Uterus (tissue), 4 donors: ENCODE measurements around the gene APC. TPM values are rescaled to one million over a fixed set of nuclear protein-coding genes. Genes with fewer than 3 reads are reported as not detected.

Experiments
- DNase-seq, 2 donors: peaks; one replicate each; pipeline ENCODE4 v3.0.0-alpha.2; 2019 to 2020
- H3K27ac ChIP-seq, 2 donors: fragments of 200-600 bp; sonication (generic); 1 replicate in 1 of 2; 2 replicates in 1 of 2; pipeline ENCODE4 v1.5.1; 2016 to 2018
- H3K27me3 ChIP-seq, 2 donors: fragments of 200-600 bp; sonication (generic); one replicate each; pipeline ENCODE4 v1.5.1; 2018 to 2019; ENCODE audit warnings: control low read depth in 1 of 2
- H3K36me3 ChIP-seq, 2 donors: fragments of 200-600 bp; sonication (generic); one replicate each; pipeline ENCODE4 v1.5.1; 2019; ENCODE audit warnings: control low read depth in 1 of 2
- H3K4me1 ChIP-seq, 2 donors: fragments of 200-600 bp; sonication (generic); one replicate each; pipeline ENCODE4 v1.5.1; 2018 to 2019; ENCODE audit warnings: control low read depth in 1 of 2
- H3K4me3 ChIP-seq, 2 donors: fragments of 200-600 bp; sonication (generic); 1 replicate in 1 of 2; 2 replicates in 1 of 2; pipeline ENCODE4 v1.5.1; 2018 to 2019; ENCODE audit warnings: mild to moderate bottlenecking in 1 of 2
- H3K9me3 ChIP-seq, 2 donors: fragments of 200-600 bp; sonication (generic); one replicate each; pipeline ENCODE4 v1.5.1; 2019; ENCODE audit warnings: control low read depth in 1 of 2
- POLR2A ChIP-seq, 2 donors: fragments of 450-650 bp; IDR thresholded peaks; one replicate each; pipeline ENCODE4 v1.6.1; 2016; ENCODE audit warnings: antibody characterized with exemption in 2 of 2, mild to moderate bottlenecking in 1 of 2, moderate library complexity in 1 of 2
- intact Hi-C: fragments of 100-400 bp; cut with DNase I; formaldehyde crosslinking; loops from one replicate; pipeline ENCODE4 v1.15.1; 2023; ENCODE audit warnings: low total_unique reads
- total RNA-seq, 4 donors: library from RNA; depleted of rRNA in 3 of 4; stranded (reverse); fragments of >200 nt in 3 of 4; gene quantifications; one replicate each; pipeline versions ENCODE4 v1.1.0 to v1.2.4, GENCODE V29; 2014 to 2023
- TF ChIP-seq, protein P1 (sequence below), 4 experiments: fragments of 200-600 bp in 2 of 4; fragments of 450-650 bp in 2 of 4; sonication (generic) in 2 of 4; IDR thresholded peaks; one replicate each; pipeline ENCODE4 v1.5.1; 2016 to 2019; ENCODE audit warnings: antibody characterized with exemption in 4 of 4, mild to moderate bottlenecking in 2 of 4, moderate library complexity in 1 of 4
- donor health status: DM: yes; HTN: yes; CAD: no.

The APC gene
- total RNA-seq, 4 donors from 2014 or later, result 45.4 to 132 (median 91.7) TPM

DNA sequence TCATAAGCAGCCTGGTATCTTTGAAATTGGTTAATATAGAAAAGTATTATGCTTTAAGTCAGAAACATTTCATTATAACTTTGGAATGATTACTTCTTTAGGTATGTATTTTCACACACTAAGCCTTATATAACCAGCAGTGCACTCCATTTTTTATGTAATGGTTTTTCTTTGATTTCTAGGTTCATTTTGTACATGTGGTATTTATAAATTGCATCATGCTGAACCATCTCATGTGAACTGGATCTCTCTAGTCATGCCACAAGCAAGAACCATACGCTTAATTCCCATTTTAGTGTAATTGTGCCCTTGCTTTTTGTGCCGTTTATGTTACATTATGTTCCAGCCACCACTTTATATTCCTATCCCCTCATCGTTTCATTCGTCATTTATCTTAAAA lies 84.8 kb downstream of the APC start:
- no peak for DNase-seq
- H3K36me3 ChIP-seq, result no peaks in the 10 kb centered on the region
- no peaks in the 10 kb centered on the region for H3K27me3 ChIP-seq
- H3K4me3 ChIP-seq, result no peak overlapping the region
- intact Hi-C loops, result no loop called here
- TF ChIP-seq, protein P1, sequence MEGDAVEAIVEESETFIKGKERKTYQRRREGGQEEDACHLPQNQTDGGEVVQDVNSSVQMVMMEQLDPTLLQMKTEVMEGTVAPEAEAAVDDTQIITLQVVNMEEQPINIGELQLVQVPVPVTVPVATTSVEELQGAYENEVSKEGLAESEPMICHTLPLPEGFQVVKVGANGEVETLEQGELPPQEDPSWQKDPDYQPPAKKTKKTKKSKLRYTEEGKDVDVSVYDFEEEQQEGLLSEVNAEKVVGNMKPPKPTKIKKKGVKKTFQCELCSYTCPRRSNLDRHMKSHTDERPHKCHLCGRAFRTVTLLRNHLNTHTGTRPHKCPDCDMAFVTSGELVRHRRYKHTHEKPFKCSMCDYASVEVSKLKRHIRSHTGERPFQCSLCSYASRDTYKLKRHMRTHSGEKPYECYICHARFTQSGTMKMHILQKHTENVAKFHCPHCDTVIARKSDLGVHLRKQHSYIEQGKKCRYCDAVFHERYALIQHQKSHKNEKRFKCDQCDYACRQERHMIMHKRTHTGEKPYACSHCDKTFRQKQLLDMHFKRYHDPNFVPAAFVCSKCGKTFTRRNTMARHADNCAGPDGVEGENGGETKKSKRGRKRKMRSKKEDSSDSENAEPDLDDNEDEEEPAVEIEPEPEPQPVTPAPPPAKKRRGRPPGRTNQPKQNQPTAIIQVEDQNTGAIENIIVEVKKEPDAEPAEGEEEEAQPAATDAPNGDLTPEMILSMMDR (IDR thresholded peaks at IDR 0.05), result no peak
- TF ChIP-seq POLR2A (IDR thresholded peaks at IDR 0.05), result no peak
- H3K27ac ChIP-seq, result no peak overlapping the region
- H3K9me3 ChIP-seq, result no peaks in the 10 kb centered on the region
- H3K4me1 ChIP-seq, result no peaks in the 10 kb centered on the region

- Histone ChIP-seq H3K9me3 (no peaks in the 10 kb centered on the region), H3K36me3 (no peaks in the 10 kb centered on the region), H3K27ac (no peak overlapping the region), H3K4me1 (no peaks in the 10 kb centered on the region), H3K4me3 (no peak overlapping the region), H3K27me3 (no peaks in the 10 kb centered on the region)
- intact Hi-C loops, result no loop called here
- no peak for DNase-seq
- no peak for TF ChIP-seq POLR2A (IDR thresholded peaks at IDR 0.05)
- TF ChIP-seq, protein P1 (IDR thresholded peaks at IDR 0.05), result no peak
Measured at GRCh38 chr5:112823181-112823580, 85.5 kb downstream of the APC start.

GRCh38 chr5:112823656-112824055 lies 86.0 kb downstream of the APC start:
- DNase-seq, result no peak
- TF ChIP-seq, protein P1 (IDR thresholded peaks at IDR 0.05), result no peak
- no peak for TF ChIP-seq POLR2A (IDR thresholded peaks at IDR 0.05)
- Histone ChIP-seq H3K9me3 (no peaks in the 10 kb centered on the region), H3K36me3 (no peaks in the 10 kb centered on the region), H3K4me1 (no peaks in the 10 kb centered on the region), H3K27me3 (no peaks in the 10 kb centered on the region), H3K4me3 (no peak overlapping the region), H3K27ac (no peak overlapping the region)
- intact Hi-C loops, result no loop called here

DNA sequence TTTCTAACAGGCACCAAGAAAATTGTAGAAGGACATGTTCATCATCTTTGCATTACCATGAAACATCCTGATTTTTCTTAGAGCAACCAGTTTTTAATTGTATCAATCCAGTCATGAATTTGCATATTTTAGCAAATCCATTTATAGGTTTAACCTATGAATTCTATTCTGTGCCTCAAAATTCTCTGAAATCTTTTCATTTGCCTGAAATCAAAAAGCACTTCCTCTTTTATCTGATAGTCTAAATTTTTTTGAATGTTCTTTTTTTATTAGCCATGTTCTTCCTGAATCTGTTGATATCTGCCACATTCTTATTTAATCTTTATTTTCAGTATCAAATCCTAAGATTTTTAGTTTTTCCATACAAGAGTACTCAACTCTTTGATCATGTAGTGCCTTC lies 86.5 kb downstream of the APC start:
- Histone ChIP-seq H3K9me3 (no peaks in the 10 kb centered on the region), H3K36me3 (no peaks in the 10 kb centered on the region), H3K27ac (no peak overlapping the region), H3K4me3 (no peak overlapping the region), H3K4me1 (no peaks in the 10 kb centered on the region), H3K27me3 (no peaks in the 10 kb centered on the region)
- intact Hi-C loops, result no loop called here
- DNase-seq, result no peak
- TF ChIP-seq POLR2A (IDR thresholded peaks at IDR 0.05), result no peak
- TF ChIP-seq, protein P1 (IDR thresholded peaks at IDR 0.05), result no peak

GRCh38 chr5:112830378-112830777 lies 92.7 kb downstream of the APC start:
- H3K27ac ChIP-seq, result no peak overlapping the region
- intact Hi-C loops, result no loop called here
- DNase-seq, result no peak
- H3K36me3 ChIP-seq, result no peaks in the 10 kb centered on the region
- no peak for TF ChIP-seq POLR2A (IDR thresholded peaks at IDR 0.05)
- TF ChIP-seq, protein P1 (IDR thresholded peaks at IDR 0.05), result no peak
- H3K4me1 ChIP-seq, result no peaks in the 10 kb centered on the region
- H3K9me3 ChIP-seq, result no peaks in the 10 kb centered on the region
- no peaks in the 10 kb centered on the region for H3K27me3 ChIP-seq
- no peak overlapping the region for H3K4me3 ChIP-seq
